Hippocampal formation (tissue), 2 donors: ENCODE data around the gene CC2D1A.

Experiments
- DNase-seq, 2 donors: peaks; one replicate each; lab custom pipeline; 2025; lab: John Stamatoyannopoulos, UW

Gene CC2D1A

GRCh38 chr19:13905634-13906520 lies at the start of gene CC2D1A, which contains the start of gene BRME1:
Gene CC2D1A (plus strand): TSS chr19:13906201. CDS start chr19:13906442, 241 bp downstream.
Gene BRME1 (minus strand): TSS chr19:13906117. CDS start chr19:13904892, 1,225 bp downstream.
- DNase-seq: peak; percentile 80 to 89

- no peak for DNase-seq
Measured at GRCh38 chr19:13856497-13856896, 49.5 kb upstream of the CC2D1A start.

- DNase-seq: no peak
Measured at GRCh38 chr19:13859361-13859880, 46.6 kb upstream of the CC2D1A start.

GRCh38 chr19:13860679-13861391 lies 45.2 kb upstream of the CC2D1A start:
- DNase-seq: no peak

- DNase-seq: no peak
Measured at GRCh38 chr19:13861392-13861713, 44.6 kb upstream of the CC2D1A start.

GRCh38 chr19:13861714-13862531 lies 44.1 kb upstream of the CC2D1A start:
- DNase-seq: peak; percentile 85 to 87

- DNase-seq: no peak
Measured at GRCh38 chr19:13864046-13864666, 41.8 kb upstream of the CC2D1A start.

- DNase-seq: no peak
Measured at GRCh38 chr19:13864667-13865570, 41.1 kb upstream of the CC2D1A start.

- no peak for DNase-seq
Measured at GRCh38 chr19:13865571-13866462, 40.2 kb upstream of the CC2D1A start.

GRCh38 chr19:13866463-13867046 lies 39.4 kb upstream of the CC2D1A start:
- no peak for DNase-seq

- DNase-seq: no peak
Measured at GRCh38 chr19:13868663-13869062, 37.3 kb upstream of the CC2D1A start.

- no peak for DNase-seq
Measured at GRCh38 chr19:13869281-13869680, 36.7 kb upstream of the CC2D1A start.

GRCh38 chr19:13870873-13871272 lies 35.1 kb upstream of the CC2D1A start:
- no peak for DNase-seq

- no peak for DNase-seq
Measured at GRCh38 chr19:13872339-13872694, 33.7 kb upstream of the CC2D1A start.

GRCh38 chr19:13872695-13873389 lies 33.2 kb upstream of the CC2D1A start:
- no peak for DNase-seq

- DNase-seq: no peak
Measured at GRCh38 chr19:13873834-13874515, 32.0 kb upstream of the CC2D1A start.

- no peak for DNase-seq
Measured at GRCh38 chr19:13875824-13876223, 30.2 kb upstream of the CC2D1A start.

- DNase-seq: no peak
Measured at GRCh38 chr19:13876834-13877233, 29.2 kb upstream of the CC2D1A start, which contains the start of gene NANOS3. Gene NANOS3 (plus strand): TSS chr19:13877134. CDS start chr19:13877249, 115 bp downstream.
